H1 (cell line): Measurements from ENCODE around the gene USHBP1. TPM values are rescaled to one million over a fixed set of nuclear protein-coding genes. Genes with fewer than 3 reads are reported as not detected.

Source experiments
- ASH2L ChIP-seq: fragments of 200-600, 300-600 bp; sonication (generic); IDR thresholded peaks from one replicate; pipeline ENCODE4 v1.7.1; 2017; ENCODE audit warnings: low read length
- BACH1 ChIP-seq: IDR thresholded peaks from 2 replicates; pipeline ENCODE4 v1.6.1; 2012; ENCODE audit warnings: low read length, improper control_type of control experiment
- BRCA1 ChIP-seq: IDR thresholded peaks from 2 replicates; pipeline ENCODE4 v1.6.1; 2012; ENCODE audit warnings: low read depth, low read length, improper control_type of control experiment
- CBX5 ChIP-seq: fragments of 300-800, 300-1000 bp; sonication (generic); IDR thresholded peaks from 2 replicates; pipeline ENCODE4 v1.7.1; 2016; ENCODE audit warnings: antibody characterized with exemption, low read length, low read depth
- CTBP2 ChIP-seq: IDR thresholded peaks from 2 replicates; pipeline ENCODE4 v1.7.0; 2011; ENCODE audit warnings: borderline replicate concordance, mild to moderate bottlenecking, moderate library complexity, mixed read lengths, low read length; ENCODE audit not compliant: insufficient read depth, insufficient read length
- CTCF ChIP-seq, 3 experiments: IDR thresholded peaks; 1 replicate in 2 of 3; 2 replicates in 1 of 3; pipeline versions ENCODE4 v1.5.1 to v1.6.1; 2011; ENCODE audit warnings: low read length in 3 of 3, mild to moderate bottlenecking in 3 of 3, inconsistent platforms in 2 of 3, low read depth in 1 of 3, moderate library complexity in 1 of 3; ENCODE audit not compliant: insufficient read depth in 1 of 3; ENCODE audit errors: control extremely low read depth in 1 of 3
- FOSL1 ChIP-seq: IDR thresholded peaks from 2 replicates; pipeline ENCODE4 v1.6.1; 2011; ENCODE audit warnings: mild to moderate bottlenecking, low read depth, low read length, moderate library complexity; ENCODE audit not compliant: insufficient read depth
- GTF2F1 ChIP-seq: IDR thresholded peaks from 2 replicates; pipeline ENCODE4 v1.6.1; 2012; ENCODE audit warnings: low read depth, low read length, improper control_type of control experiment, borderline replicate concordance
- JUND ChIP-seq: IDR thresholded peaks from 2 replicates; pipeline ENCODE4 v1.6.1; 2011; ENCODE audit warnings: mild to moderate bottlenecking, improper control_type of control experiment, low read length
- KDM5A ChIP-seq: fragments of 200-600 bp; IDR thresholded peaks from 2 replicates; pipeline ENCODE4 v1.7.1; 2012; ENCODE audit warnings: mild to moderate bottlenecking, low read length, inconsistent platforms, mixed read lengths
- NANOG ChIP-seq: IDR thresholded peaks from 2 replicates; pipeline ENCODE4 v1.6.1; 2011; ENCODE audit warnings: low read length, low read depth, mild to moderate bottlenecking, inconsistent platforms; ENCODE audit not compliant: insufficient read depth, poor library complexity, severe bottlenecking
- RAD21 ChIP-seq, 2 experiments: IDR thresholded peaks in 1 of 2; conservative IDR thresholded peaks in 1 of 2; 2 replicates each; pipeline ENCODE4 v1.6.1; 2011; ENCODE audit warnings: low read depth in 2 of 2, low read length in 2 of 2, improper control_type of control experiment in 1 of 2, inconsistent platforms in 1 of 2, mild to moderate bottlenecking in 1 of 2, moderate library complexity in 1 of 2
- RBBP5 ChIP-seq: IDR thresholded peaks from 2 replicates; pipeline ENCODE4 v1.7.1; 2012; ENCODE audit warnings: low read depth, mild to moderate bottlenecking, inconsistent platforms, low read length, moderate library complexity, borderline replicate concordance
- SP2 ChIP-seq: IDR thresholded peaks from 2 replicates; pipeline ENCODE4 v1.6.1; 2012; ENCODE audit warnings: mild to moderate bottlenecking, low read length, inconsistent platforms
- TAF7 ChIP-seq: optimal IDR thresholded peaks from 2 replicates; pipeline ENCODE3; 2011; ENCODE audit warnings: low read depth, mild to moderate bottlenecking, inconsistent platforms, low read length, moderate library complexity, borderline replicate concordance
- TBP ChIP-seq: IDR thresholded peaks from 2 replicates; pipeline ENCODE4 v1.6.1; 2011; ENCODE audit warnings: low read depth, low read length, improper control_type of control experiment
- TCF12 ChIP-seq: IDR thresholded peaks from 2 replicates; pipeline ENCODE4 v1.6.1; 2011; ENCODE audit warnings: low read depth, mild to moderate bottlenecking, low read length
- TEAD4 ChIP-seq: IDR thresholded peaks from 2 replicates; pipeline ENCODE4 v1.6.1; 2012; ENCODE audit warnings: low read depth, low read length, inconsistent platforms, mixed read lengths
- ZNF274 ChIP-seq: IDR thresholded peaks from 2 replicates; pipeline ENCODE4 v1.7.0; 2012; ENCODE audit warnings: low read length, borderline replicate concordance; ENCODE audit errors: extremely low read depth
- polyA plus RNA-seq, 7 experiments: library from polyadenylated mRNA; depleted of rRNA in 3 of 7; stranded (reverse) in 5 of 7; unstranded in 2 of 7; fragments of >200 nt in 5 of 7; fragments of 200-250 nt in 2 of 7; gene quantifications; 1 replicate in 5 of 7; 2 replicates in 1 of 7; 4 replicates in 1 of 7; pipeline versions ENCODE4 v1.2.1 to v1.2.3, GENCODE V29; 2011 to 2013; ENCODE audit warnings: missing spikeins in 2 of 7, mixed read lengths in 2 of 7
- total RNA-seq: library from RNA; stranded (reverse); fragmentation: NEBNext Ultra II Directional; extraction: Animal tissue kit (Norgen Biotek cat#: 25700); gene quantifications from 2 replicates; pipeline ENCODE4 v1.2.1, GENCODE V29; 2021
- TF ChIP-seq, protein P1 (sequence below): IDR thresholded peaks from 2 replicates; pipeline ENCODE4 v1.6.1; 2011; ENCODE audit warnings: low read depth, mild to moderate bottlenecking, low read length; ENCODE audit not compliant: insufficient read depth

The USHBP1 gene
- total and polyA plus RNA-seq, 2 of the 8 experiments (the other 6 are each of a cell fraction or from before 2014, with no cell fraction given), result 5.0 to 7.5 TPM

- TF ChIP-seq JUND (no peak), BACH1 (no peak), NANOG (no peak), ZNF274 (no peak), CTCF (IDR thresholded peaks at IDR 0.05; ENCODE audit: control extremely low read depth in 1 of 3, insufficient read depth in 1 of 3, low read depth in 1 of 3, low read length in 3 of 3) (no peak), TBP (peak; percentile 88), ASH2L (peak; percentile 75), KDM5A (peak; percentile 80; the same call in 1 of the 2 replicates), SP2 (no peak), CBX5 (no peak), RBBP5 (no peak), CTBP2 (no peak), FOSL1 (no peak), TEAD4 (no peak), GTF2F1 (peak; percentile 90; the same call in 1 of the 2 replicates), TAF7 (peak; percentile 88), RAD21 (IDR thresholded peaks at IDR 0.05 in 1 of 2, conservative IDR thresholded peaks at IDR 0.05 in 1 of 2; ENCODE audit: low read depth in 2 of 2, low read length in 2 of 2) (no peak; a peak in 1 of 4 replicates), BRCA1 (no peak), TCF12 (peak; percentile 65; the same call in 1 of the 2 replicates)
- TF ChIP-seq, protein P1, sequence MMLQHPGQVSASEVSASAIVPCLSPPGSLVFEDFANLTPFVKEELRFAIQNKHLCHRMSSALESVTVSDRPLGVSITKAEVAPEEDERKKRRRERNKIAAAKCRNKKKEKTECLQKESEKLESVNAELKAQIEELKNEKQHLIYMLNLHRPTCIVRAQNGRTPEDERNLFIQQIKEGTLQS, result no peak
Observed at GRCh38 chr19:17215127-17215971, 49.2 kb downstream of the USHBP1 start, which contains the start of gene USE1 (continued).
